ENCODE measurements around the gene RINL.

Gene RINL

DNA sequence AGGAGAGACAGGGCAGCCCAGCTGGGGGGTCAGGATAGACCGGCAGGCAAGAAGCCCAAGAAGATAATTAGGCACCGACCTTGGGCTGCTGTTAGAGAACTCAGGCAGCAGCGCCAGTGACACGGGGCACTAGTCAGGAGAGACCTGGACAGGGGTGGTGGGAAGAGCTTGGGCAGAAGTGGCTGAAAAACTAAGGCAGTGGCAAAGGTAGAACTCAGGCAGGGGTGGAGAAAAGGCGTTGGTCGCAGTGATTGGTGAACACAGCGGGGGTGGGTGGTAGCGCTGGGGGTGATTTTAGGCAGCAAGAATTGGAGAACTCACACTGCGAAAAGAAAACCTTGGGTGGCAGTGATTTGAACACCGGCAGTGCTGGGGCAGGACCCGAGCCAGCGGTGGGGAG lies 29.6 kb upstream of the RINL start:
- Histone ChIP-seq H3K4me3 (ENCODE audit: low read length, poor library complexity, severe bottlenecking) (no peak overlapping the region), H3K79me2 (ENCODE audit: insufficient read depth, low read length) (no peaks in the 10 kb centered on the region), H3K9ac (ENCODE audit: low read depth, low read length, poor library complexity, severe bottlenecking) (no peak overlapping the region), H3K27me3 (ENCODE audit: insufficient read depth, low read length, poor library complexity, severe bottlenecking) (no peaks in the 10 kb centered on the region), H3K9me2 (replicated peaks; ENCODE audit: low read depth, low read length) (no peaks in the 10 kb centered on the region), H3K9me3 (ENCODE audit: insufficient read depth, low read depth, low read length) (no peaks in the 10 kb centered on the region), H3K4me1 (ENCODE audit: insufficient read depth, low read length, poor library complexity, severe bottlenecking) (peaks cover under 1% of the 10 kb centered on the region), H4K20me1 (ENCODE audit: insufficient read depth, low read length, poor library complexity, severe bottlenecking) (no peaks in the 10 kb centered on the region), H3K36me3 (ENCODE audit: insufficient read depth, low read length) (no peaks in the 10 kb centered on the region; the same call in 1 of the 2 replicates), H3K4me2 (ENCODE audit: low read depth, low read length, poor library complexity, severe bottlenecking) (no peak overlapping the region), H3F3A (ENCODE audit: low read depth) (no peaks in the 10 kb centered on the region), H2AFZ (ENCODE audit: low read length) (no peak overlapping the region)
- TF ChIP-seq, protein P1, sequence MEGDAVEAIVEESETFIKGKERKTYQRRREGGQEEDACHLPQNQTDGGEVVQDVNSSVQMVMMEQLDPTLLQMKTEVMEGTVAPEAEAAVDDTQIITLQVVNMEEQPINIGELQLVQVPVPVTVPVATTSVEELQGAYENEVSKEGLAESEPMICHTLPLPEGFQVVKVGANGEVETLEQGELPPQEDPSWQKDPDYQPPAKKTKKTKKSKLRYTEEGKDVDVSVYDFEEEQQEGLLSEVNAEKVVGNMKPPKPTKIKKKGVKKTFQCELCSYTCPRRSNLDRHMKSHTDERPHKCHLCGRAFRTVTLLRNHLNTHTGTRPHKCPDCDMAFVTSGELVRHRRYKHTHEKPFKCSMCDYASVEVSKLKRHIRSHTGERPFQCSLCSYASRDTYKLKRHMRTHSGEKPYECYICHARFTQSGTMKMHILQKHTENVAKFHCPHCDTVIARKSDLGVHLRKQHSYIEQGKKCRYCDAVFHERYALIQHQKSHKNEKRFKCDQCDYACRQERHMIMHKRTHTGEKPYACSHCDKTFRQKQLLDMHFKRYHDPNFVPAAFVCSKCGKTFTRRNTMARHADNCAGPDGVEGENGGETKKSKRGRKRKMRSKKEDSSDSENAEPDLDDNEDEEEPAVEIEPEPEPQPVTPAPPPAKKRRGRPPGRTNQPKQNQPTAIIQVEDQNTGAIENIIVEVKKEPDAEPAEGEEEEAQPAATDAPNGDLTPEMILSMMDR (conservative IDR thresholded peaks at IDR 0.05; ENCODE audit: low read length): no peak
- no peak for TF ChIP-seq EZH2phosphoT487 (IDR thresholded peaks at IDR 0.05; ENCODE audit: borderline replicate concordance)

DNA sequence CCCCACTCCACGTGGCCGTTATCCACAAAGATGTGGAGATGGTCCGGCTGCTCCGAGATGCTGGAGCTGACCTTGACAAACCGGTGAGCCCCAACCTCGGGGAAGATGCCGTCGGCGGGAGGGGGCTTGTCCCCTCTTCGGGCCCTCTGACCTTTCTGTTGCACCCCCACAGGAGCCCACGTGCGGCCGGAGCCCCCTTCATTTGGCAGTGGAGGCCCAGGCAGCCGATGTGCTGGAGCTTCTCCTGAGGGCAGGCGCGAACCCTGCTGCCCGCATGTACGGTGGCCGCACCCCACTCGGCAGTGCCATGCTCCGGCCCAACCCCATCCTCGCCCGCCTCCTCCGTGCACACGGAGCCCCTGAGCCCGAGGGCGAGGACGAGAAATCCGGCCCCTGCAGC lies 29.2 kb upstream of the RINL start:
- no peaks in the 10 kb centered on the region for H3K4me1 ChIP-seq (ENCODE audit: insufficient read depth, low read length, poor library complexity, severe bottlenecking)
- H4K20me1 ChIP-seq (ENCODE audit: insufficient read depth, low read length, poor library complexity, severe bottlenecking): no peaks in the 10 kb centered on the region
- H3K9me2 ChIP-seq (replicated peaks; ENCODE audit: low read depth, low read length): no peaks in the 10 kb centered on the region
- H3K9ac ChIP-seq (ENCODE audit: low read depth, low read length, poor library complexity, severe bottlenecking): no peak overlapping the region
- no peaks in the 10 kb centered on the region for H3K27me3 ChIP-seq (ENCODE audit: insufficient read depth, low read length, poor library complexity, severe bottlenecking)
- TF ChIP-seq, protein P1 (conservative IDR thresholded peaks at IDR 0.05; ENCODE audit: low read length): no peak
- no peak for TF ChIP-seq EZH2phosphoT487 (IDR thresholded peaks at IDR 0.05; ENCODE audit: borderline replicate concordance)
- no peak overlapping the region for H2AFZ ChIP-seq (ENCODE audit: low read length)
- no peaks in the 10 kb centered on the region; the same call in 1 of the 2 replicates for H3K36me3 ChIP-seq (ENCODE audit: insufficient read depth, low read length)
- no peaks in the 10 kb centered on the region for H3K9me3 ChIP-seq (ENCODE audit: insufficient read depth, low read depth, low read length)
- no peaks in the 10 kb centered on the region for H3F3A ChIP-seq (ENCODE audit: low read depth)
- H3K4me2 ChIP-seq (ENCODE audit: low read depth, low read length, poor library complexity, severe bottlenecking): no peak overlapping the region
- H3K4me3 ChIP-seq (ENCODE audit: low read length, poor library complexity, severe bottlenecking): no peak overlapping the region
- no peaks in the 10 kb centered on the region for H3K79me2 ChIP-seq (ENCODE audit: insufficient read depth, low read length)

DNA sequence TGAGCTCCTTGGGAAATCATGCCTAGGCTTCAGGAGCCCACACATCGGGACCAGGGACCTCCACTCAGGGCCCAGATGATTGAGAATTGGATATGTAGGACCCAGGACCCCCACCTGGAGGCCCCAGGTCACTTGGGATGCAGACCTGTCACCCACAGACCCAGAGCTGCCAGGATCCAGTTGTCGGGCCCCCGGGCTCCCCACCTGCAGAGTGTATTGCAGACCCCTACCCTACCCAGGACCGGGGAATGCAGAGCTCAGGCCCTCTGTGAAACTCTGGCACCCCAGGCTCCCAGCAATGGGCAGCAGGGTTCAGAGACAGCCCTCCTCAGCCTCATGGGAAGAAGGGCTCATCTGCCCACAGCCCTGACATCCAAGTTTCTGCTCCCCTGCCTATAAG lies 27.5 kb upstream of the RINL start:
- H3F3A ChIP-seq (ENCODE audit: low read depth): no peaks in the 10 kb centered on the region
- H3K4me2 ChIP-seq (ENCODE audit: low read depth, low read length, poor library complexity, severe bottlenecking): no peak overlapping the region
- H4K20me1 ChIP-seq (ENCODE audit: insufficient read depth, low read length, poor library complexity, severe bottlenecking): no peaks in the 10 kb centered on the region
- no peaks in the 10 kb centered on the region for H3K9me2 ChIP-seq (replicated peaks; ENCODE audit: low read depth, low read length)
- no peaks in the 10 kb centered on the region for H3K9me3 ChIP-seq (ENCODE audit: insufficient read depth, low read depth, low read length)
- no peaks in the 10 kb centered on the region; the same call in 1 of the 2 replicates for H3K36me3 ChIP-seq (ENCODE audit: insufficient read depth, low read length)
- no peak for TF ChIP-seq EZH2phosphoT487 (IDR thresholded peaks at IDR 0.05; ENCODE audit: borderline replicate concordance)
- TF ChIP-seq, protein P1 (conservative IDR thresholded peaks at IDR 0.05; ENCODE audit: low read length): no peak
- peaks cover 5% of the 10 kb centered on the region for H3K4me1 ChIP-seq (ENCODE audit: insufficient read depth, low read length, poor library complexity, severe bottlenecking)
- peaks cover 11% of the 10 kb centered on the region for H3K79me2 ChIP-seq (ENCODE audit: insufficient read depth, low read length)
- H2AFZ ChIP-seq (ENCODE audit: low read length): no peak overlapping the region
- no peaks in the 10 kb centered on the region for H3K27me3 ChIP-seq (ENCODE audit: insufficient read depth, low read length, poor library complexity, severe bottlenecking)
- H3K9ac ChIP-seq (ENCODE audit: low read depth, low read length, poor library complexity, severe bottlenecking): no peak overlapping the region
- H3K4me3 ChIP-seq (ENCODE audit: low read length, poor library complexity, severe bottlenecking): no peak overlapping the region

All from Loucy (cell line).